ENCODE measurements around the gene TMEM201. TPM values are rescaled to one million over a fixed set of nuclear protein-coding genes. Genes with fewer than 3 reads are reported as not detected.

TMEM201 gene
- total and polyA plus RNA-seq, 2 of the 8 experiments (the other 6 are each of a cell fraction or from before 2014, with no cell fraction given) = 8.2 to 27.1 TPM

GRCh38 chr1:9663257-9663656 lies 74.5 kb downstream of the TMEM201 start (continued):
- TF ChIP-seq ASH2L (IDR thresholded peaks at IDR 0.05; ENCODE audit: low read length) = no peak
- TF ChIP-seq KDM4A (IDR thresholded peaks at IDR 0.05; ENCODE audit: low read depth, low read length, severe bottlenecking) = no peak
- TF ChIP-seq KDM1A (IDR thresholded peaks at IDR 0.05; ENCODE audit: borderline replicate concordance, low read length) = no peak
- no peak for TF ChIP-seq CREB1 (IDR thresholded peaks at IDR 0.05)
- TF ChIP-seq GABPA (IDR thresholded peaks at IDR 0.05; ENCODE audit: borderline replicate concordance, insufficient read depth, low read length) = no peak
- no peak for TF ChIP-seq CBX5 (IDR thresholded peaks at IDR 0.05; ENCODE audit: low read depth, low read length)
- TF ChIP-seq TBP (IDR thresholded peaks at IDR 0.05; ENCODE audit: low read depth, low read length) = no peak
- TF ChIP-seq, protein P1, sequence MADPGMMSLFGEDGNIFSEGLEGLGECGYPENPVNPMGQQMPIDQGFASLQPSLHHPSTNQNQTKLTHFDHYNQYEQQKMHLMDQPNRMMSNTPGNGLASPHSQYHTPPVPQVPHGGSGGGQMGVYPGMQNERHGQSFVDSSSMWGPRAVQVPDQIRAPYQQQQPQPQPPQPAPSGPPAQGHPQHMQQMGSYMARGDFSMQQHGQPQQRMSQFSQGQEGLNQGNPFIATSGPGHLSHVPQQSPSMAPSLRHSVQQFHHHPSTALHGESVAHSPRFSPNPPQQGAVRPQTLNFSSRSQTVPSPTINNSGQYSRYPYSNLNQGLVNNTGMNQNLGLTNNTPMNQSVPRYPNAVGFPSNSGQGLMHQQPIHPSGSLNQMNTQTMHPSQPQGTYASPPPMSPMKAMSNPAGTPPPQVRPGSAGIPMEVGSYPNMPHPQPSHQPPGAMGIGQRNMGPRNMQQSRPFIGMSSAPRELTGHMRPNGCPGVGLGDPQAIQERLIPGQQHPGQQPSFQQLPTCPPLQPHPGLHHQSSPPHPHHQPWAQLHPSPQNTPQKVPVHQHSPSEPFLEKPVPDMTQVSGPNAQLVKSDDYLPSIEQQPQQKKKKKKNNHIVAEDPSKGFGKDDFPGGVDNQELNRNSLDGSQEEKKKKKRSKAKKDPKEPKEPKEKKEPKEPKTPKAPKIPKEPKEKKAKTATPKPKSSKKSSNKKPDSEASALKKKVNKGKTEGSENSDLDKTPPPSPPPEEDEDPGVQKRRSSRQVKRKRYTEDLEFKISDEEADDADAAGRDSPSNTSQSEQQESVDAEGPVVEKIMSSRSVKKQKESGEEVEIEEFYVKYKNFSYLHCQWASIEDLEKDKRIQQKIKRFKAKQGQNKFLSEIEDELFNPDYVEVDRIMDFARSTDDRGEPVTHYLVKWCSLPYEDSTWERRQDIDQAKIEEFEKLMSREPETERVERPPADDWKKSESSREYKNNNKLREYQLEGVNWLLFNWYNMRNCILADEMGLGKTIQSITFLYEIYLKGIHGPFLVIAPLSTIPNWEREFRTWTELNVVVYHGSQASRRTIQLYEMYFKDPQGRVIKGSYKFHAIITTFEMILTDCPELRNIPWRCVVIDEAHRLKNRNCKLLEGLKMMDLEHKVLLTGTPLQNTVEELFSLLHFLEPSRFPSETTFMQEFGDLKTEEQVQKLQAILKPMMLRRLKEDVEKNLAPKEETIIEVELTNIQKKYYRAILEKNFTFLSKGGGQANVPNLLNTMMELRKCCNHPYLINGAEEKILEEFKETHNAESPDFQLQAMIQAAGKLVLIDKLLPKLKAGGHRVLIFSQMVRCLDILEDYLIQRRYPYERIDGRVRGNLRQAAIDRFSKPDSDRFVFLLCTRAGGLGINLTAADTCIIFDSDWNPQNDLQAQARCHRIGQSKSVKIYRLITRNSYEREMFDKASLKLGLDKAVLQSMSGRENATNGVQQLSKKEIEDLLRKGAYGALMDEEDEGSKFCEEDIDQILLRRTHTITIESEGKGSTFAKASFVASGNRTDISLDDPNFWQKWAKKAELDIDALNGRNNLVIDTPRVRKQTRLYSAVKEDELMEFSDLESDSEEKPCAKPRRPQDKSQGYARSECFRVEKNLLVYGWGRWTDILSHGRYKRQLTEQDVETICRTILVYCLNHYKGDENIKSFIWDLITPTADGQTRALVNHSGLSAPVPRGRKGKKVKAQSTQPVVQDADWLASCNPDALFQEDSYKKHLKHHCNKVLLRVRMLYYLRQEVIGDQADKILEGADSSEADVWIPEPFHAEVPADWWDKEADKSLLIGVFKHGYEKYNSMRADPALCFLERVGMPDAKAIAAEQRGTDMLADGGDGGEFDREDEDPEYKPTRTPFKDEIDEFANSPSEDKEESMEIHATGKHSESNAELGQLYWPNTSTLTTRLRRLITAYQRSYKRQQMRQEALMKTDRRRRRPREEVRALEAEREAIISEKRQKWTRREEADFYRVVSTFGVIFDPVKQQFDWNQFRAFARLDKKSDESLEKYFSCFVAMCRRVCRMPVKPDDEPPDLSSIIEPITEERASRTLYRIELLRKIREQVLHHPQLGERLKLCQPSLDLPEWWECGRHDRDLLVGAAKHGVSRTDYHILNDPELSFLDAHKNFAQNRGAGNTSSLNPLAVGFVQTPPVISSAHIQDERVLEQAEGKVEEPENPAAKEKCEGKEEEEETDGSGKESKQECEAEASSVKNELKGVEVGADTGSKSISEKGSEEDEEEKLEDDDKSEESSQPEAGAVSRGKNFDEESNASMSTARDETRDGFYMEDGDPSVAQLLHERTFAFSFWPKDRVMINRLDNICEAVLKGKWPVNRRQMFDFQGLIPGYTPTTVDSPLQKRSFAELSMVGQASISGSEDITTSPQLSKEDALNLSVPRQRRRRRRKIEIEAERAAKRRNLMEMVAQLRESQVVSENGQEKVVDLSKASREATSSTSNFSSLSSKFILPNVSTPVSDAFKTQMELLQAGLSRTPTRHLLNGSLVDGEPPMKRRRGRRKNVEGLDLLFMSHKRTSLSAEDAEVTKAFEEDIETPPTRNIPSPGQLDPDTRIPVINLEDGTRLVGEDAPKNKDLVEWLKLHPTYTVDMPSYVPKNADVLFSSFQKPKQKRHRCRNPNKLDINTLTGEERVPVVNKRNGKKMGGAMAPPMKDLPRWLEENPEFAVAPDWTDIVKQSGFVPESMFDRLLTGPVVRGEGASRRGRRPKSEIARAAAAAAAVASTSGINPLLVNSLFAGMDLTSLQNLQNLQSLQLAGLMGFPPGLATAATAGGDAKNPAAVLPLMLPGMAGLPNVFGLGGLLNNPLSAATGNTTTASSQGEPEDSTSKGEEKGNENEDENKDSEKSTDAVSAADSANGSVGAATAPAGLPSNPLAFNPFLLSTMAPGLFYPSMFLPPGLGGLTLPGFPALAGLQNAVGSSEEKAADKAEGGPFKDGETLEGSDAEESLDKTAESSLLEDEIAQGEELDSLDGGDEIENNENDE (IDR thresholded peaks at IDR 0.05; ENCODE audit: insufficient replicate concordance, low read length) = no peak
- no peak for TF ChIP-seq EZH2 (IDR thresholded peaks at IDR 0.05; ENCODE audit: low read depth, low read length, severe bottlenecking)
